SH-SY5Y (cell line): Measurements from ENCODE around the gene ADARB2.

Experiments used
- GATA2 ChIP-seq: IDR thresholded peaks from 2 replicates; pipeline ENCODE4 v1.6.1; 2011; ENCODE audit warnings: mild to moderate bottlenecking, low read depth, low read length
- GATA3 ChIP-seq: IDR thresholded peaks from 2 replicates; pipeline ENCODE4 v1.6.1; 2011; ENCODE audit warnings: low read depth, mild to moderate bottlenecking, low read length, moderate library complexity

ADARB2 gene

DNA sequence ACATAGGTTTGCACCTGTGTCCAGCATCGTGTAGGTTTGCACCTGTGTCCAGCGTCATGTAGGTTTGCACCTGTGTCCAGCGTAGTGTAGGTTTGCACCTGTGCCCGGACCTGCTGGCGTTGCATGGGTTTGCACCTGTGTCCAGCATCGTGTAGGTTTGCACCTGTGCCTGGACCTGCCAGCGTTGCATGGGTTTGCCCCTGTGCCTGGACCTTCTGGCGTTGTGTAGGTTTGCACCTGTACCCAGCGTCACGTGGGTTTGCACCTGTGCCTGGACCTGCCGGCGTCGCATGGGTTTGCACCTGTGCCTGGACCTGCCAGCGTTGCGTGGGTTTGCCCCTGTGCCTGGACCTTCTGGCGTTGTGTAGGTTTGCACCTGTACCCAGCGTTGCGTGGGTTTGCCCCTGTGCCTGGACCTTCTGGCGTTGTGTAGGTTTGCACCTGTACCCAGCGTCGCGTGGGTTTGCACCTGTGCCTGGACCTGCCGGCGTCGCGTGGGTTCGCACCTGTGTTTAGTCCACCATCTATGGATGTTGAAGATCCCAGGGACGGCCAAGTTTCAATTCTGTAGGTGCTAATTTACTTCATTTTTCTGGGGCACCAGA, 523.2 kb downstream of the ADARB2 start:
- no peak for TF ChIP-seq GATA2
- no peak for TF ChIP-seq GATA3

GRCh38 chr10:1213252-1214070, 523.9 kb downstream of the ADARB2 start:
- TF ChIP-seq GATA2 = no peak
- TF ChIP-seq GATA3 = no peak

DNA sequence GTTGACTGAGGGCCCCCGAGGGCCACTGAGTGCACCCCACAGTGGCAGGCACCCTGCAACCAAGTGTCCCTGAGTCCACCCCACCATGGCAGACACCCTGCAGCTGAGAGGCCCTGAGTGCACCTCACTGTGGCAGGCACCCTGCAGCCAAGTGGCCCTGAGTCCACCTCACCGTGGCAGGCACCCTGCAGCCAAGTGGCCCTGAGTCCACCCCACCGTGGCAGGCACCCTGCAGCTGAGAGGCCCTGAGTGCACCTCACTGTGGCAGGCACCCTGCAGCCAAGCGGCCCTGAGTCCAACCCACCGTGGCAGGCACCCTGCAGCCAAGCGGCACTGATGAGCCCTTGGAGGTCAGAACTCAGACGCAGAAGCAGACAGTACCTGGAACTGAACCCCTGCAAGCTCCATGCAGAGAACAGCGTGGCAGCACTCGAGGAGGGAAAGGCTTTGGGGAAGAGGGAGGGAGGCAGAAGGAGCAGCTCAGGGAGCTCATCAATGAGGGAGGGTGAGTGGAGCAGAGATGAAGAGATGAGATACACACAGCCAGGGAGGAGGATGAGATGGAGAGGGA, 524.7 kb downstream of the ADARB2 start:
- TF ChIP-seq GATA3 (no peak), GATA2 (no peak)

DNA sequence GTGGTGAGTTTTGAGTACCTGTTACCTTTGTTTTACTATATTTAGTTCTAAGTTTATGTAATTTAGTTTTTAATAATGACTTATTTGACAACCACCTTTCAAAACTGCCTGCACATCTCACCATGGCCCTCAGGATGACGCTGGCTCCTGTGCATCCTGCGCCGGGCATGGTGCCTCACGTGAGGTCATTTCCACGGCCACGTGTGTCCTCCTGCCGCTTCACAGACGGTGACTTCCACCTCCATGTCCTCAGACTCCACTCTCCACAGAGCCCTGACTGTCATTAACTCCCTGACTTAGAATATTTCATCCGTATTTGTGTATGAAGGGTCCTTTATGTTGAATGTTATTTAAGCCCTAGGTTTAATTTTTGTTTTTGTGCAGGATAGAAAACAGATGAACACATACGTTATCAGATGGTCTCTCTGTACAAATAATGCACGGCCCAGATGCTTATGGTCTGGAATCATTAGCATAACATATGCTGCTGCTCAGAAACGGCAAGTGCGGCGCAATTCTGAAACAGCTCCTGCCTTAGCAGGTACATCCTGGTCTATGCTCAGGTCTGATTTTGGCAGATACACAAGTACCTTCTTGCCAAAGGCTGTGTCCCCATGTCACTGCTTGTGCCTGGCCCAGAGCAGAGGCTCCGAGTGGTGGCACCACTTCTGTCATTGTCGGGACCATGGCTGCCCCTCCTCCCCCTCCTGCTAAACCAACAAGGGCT, 525.3 kb downstream of the ADARB2 start:
- TF ChIP-seq GATA2 (no peak), GATA3 (no peak)

DNA sequence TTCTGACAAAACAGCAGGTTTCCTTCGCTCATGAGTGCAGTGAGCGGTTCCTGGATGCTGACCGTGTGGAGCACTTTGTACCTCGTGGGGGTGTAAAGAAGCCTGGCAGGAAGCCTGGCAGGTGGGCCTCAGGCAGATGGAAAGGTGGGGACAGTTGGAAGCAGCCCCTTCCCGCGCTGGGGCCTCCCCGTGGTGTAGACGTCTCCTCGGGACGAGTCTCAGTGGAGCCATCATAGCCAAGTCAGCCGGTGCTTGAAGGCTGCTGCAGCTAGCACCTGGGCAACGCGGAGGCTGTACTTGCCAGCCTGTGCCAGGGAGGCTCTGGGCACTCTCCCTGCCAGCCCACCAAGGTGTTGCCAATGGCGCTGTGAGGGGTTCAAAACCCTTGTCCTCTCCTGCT, 526.7 kb downstream of the ADARB2 start:
- no peak for TF ChIP-seq GATA3
- no peak for TF ChIP-seq GATA2

DNA sequence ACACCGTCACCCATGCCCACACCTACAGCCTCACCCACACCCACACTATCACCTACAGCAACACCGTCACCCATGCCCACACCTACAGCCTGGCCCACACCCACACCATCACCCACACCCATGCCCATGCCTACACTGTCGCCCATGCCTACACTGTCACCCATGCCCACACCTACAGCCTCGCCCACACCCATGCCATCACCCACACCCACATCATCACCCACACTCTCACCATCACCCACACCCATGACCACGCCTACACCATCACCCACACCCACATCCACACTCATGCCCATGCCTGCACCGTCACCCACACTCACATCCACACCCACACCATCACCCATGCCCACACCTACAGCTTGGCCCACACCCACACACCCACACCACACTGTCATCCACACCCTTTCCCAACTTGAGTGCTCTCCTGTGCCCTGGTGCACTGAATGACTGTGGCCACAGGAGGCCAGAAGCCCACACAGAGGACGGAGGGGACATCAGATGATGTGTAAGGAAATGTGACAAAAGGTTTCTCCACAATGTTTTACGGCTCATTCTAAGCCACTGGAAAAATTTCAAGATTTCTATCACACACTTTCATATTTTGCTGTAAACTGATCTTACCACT, 527.9 kb downstream of the ADARB2 start:
- no peak for TF ChIP-seq GATA2
- no peak for TF ChIP-seq GATA3

DNA sequence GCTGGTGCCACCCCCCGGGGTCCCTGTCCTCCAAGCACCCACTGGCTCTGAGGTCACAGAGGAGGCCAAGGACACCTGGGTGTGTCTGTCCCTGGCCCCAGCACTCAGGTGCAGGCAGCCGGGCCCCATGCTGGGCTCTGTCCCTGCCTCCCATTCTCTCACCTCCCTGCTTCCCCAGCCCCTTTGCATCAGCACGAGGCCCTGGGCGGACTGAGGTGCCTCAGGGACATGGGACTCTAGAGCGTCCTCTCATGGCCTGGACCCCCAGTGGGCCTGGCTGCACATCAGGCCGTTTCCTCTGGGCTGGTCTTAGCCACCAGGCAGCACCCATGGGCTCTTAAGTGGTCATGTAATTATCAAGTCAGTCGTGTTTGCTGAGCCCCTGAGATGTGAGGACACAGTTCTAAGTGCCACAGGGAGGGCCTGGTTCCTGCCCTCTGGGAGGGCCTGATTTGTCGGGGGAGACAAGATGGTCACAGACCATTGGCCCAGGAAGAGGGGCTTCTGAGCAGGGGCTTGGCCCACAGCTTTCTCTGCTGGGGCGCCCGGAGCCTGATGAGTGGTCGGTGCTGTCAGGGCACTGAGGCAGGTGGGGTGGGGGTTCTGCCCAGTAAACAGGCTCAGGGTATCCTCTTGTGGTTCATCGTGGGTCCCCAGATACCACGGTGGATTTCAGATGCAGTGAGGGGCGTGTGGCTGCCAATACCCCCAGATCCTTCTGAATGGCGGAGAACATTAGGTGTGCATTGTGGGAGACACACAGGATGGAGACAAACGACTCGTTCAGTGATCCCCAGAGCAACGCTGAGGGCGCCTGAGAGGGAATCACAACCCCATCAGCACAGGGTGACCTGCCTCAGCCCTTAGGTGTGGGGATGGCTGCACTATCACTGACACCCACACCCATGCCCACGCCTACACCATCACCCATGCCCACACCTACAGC, 528.7 kb downstream of the ADARB2 start:
- no peak for TF ChIP-seq GATA3
- no peak for TF ChIP-seq GATA2

DNA sequence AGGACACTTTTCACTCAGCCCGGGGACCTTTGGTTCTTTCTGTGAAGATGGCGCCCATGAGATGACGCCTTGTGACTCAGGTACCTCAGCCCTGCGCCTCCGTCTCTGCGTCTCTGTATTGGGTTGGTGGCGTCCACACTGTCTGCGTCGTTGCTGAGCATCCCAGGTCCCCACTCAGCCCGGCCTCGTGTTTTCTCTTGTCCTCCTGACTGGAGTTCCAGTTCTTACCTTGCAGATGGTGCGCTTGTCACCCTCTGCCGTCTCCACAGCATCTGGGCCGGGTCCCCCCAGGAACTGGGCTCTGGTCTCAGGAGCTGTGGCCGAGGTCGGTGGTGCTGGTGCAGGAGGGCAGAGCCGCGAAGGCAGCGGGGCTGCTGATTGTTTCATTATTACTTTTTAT, 530.7 kb downstream of the ADARB2 start:
- no peak for TF ChIP-seq GATA2
- no peak for TF ChIP-seq GATA3

GRCh38 chr10:1206101-1206500, 531.2 kb downstream of the ADARB2 start:
- TF ChIP-seq GATA3 (no peak), GATA2 (no peak)

- no peak for TF ChIP-seq GATA2
- no peak for TF ChIP-seq GATA3
Measured at GRCh38 chr10:1205450-1206030, 531.8 kb downstream of the ADARB2 start.

- no peak for TF ChIP-seq GATA2
- no peak for TF ChIP-seq GATA3
Measured at GRCh38 chr10:1204434-1205326, 532.6 kb downstream of the ADARB2 start.

- no peak for TF ChIP-seq GATA3
- no peak for TF ChIP-seq GATA2
Measured at GRCh38 chr10:1203704-1204103, 533.6 kb downstream of the ADARB2 start.
